Skeletal muscle tissue (tissue), 4 donors: Measurements from ENCODE around the gene FECH. TPM values are rescaled to one million over a fixed set of nuclear protein-coding genes. Genes with fewer than 3 reads are reported as not detected.

ENCODE experiments used
- H3K27ac ChIP-seq: one replicate; pipeline ENCODE4 v1.7.0; 2013; ENCODE audit warnings: mild to moderate bottlenecking, low read depth, low read length, inconsistent platforms
- H3K27me3 ChIP-seq, 3 donors: one replicate each; pipeline ENCODE4 v1.7.0; 2013; ENCODE audit warnings: low read length in 3 of 3; ENCODE audit not compliant: control insufficient read depth in 3 of 3, insufficient read depth in 3 of 3
- H3K36me3 ChIP-seq, 3 donors: one replicate each; pipeline ENCODE4 v1.7.0; 2013; ENCODE audit warnings: low read length in 3 of 3; ENCODE audit not compliant: control insufficient read depth in 3 of 3, insufficient read depth in 3 of 3
- H3K4me1 ChIP-seq, 3 donors: one replicate each; pipeline ENCODE4 v1.7.0; 2013; ENCODE audit warnings: low read length in 3 of 3, mild to moderate bottlenecking in 3 of 3; ENCODE audit not compliant: control insufficient read depth in 3 of 3, insufficient read depth in 3 of 3
- H3K4me3 ChIP-seq, 3 donors: one replicate each; pipeline ENCODE4 v1.7.0; 2013; ENCODE audit warnings: low read length in 3 of 3
- H3K9ac ChIP-seq, 3 donors: one replicate each; pipeline ENCODE4 v1.7.0; 2013; ENCODE audit warnings: low read length in 3 of 3, mild to moderate bottlenecking in 3 of 3, moderate library complexity in 2 of 3, low read depth in 1 of 3
- H3K9me3 ChIP-seq, 3 donors: one replicate each; pipeline ENCODE4 v1.7.0; 2013; ENCODE audit warnings: low read length in 3 of 3; ENCODE audit not compliant: control insufficient read depth in 3 of 3
- total RNA-seq: library from RNA; depleted of rRNA; stranded (reverse); fragments of >200 nt; gene quantifications from one replicate; pipeline ENCODE4 v1.2.3, GENCODE V29; 2014
- donor health status: Osteomylitis.

Gene FECH
- 50.6 TPM for total RNA-seq

DNA sequence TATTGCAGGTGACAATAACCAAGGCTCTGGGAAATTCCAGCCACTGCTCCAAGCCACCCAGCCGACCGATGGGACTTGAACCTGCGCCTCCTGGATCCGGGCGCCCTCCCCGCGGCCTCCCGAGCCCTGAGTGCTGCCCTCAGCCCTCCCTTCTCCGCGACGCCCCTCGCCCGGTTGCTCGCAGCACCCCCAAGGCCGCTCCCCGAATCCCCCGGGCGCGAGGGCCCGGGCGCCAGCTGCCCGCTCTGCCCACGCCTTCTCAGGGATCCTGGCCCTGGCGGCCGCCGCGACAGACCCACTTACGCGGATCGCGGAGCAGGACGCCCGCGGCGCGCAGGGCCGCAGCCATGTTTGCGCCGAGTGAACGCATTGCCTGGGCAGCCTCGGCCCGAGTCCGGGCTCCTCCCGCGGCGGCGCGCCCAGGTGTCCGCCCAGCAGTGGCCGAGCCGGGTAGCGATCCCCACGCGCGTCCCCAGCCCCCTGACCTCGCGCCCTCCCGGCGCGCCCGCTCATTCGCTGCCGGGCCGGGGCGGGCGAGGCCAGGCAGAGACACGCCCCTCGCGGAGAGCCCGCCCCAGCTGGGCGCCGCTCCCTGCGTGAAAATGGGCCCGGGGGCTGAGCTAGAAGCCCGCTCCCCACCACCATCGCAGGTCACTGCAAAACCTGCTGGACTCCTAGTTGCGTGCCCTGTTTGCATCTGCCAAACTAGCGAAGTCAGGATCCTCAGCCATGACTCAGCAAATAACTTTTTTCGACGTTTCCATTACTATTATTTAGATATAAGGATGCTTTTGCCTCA lies at the start of gene FECH:
TSS of gene FECH (minus strand) at position 452 of the 799 bp plus-strand sequence. CDS start at position 370, 82 bp downstream.
- H3K36me3 ChIP-seq: peaks cover 2 to 10% (median 8%) of the 10 kb centered on the region in 3 donors
- H3K4me3 ChIP-seq: peak within 1 kb of the TSS; percentile 77 to 95 (median 90)
- H3K9me3 ChIP-seq: no peaks in the 10 kb centered on the region
- H3K27ac ChIP-seq: peak within 1 kb of the TSS; percentile 80
- H3K27me3 ChIP-seq: no peaks in the 10 kb centered on the region
- peaks cover 9 to 14% (median 11%) of the 10 kb centered on the region in 3 donors for H3K4me1 ChIP-seq
- peak within 1 kb of the TSS; percentile 90 to 95 (median 92) for H3K9ac ChIP-seq

GRCh38 chr18:57635003-57635822 lies 48.7 kb upstream of the FECH start:
- Histone ChIP-seq H3K27me3 (no peaks in the 10 kb centered on the region), H3K4me1 (peaks cover 0 to 8% (median 7%) of the 10 kb centered on the region in 3 donors), H3K9ac (no peak overlapping the region), H3K36me3 (no peaks in the 10 kb centered on the region), H3K27ac (no peak overlapping the region), H3K4me3 (no peak overlapping the region), H3K9me3 (no peaks in the 10 kb centered on the region)

GRCh38 chr18:57631697-57632096 lies 45.2 kb upstream of the FECH start:
- H3K27me3 ChIP-seq: no peaks in the 10 kb centered on the region
- H3K9ac ChIP-seq: no peak overlapping the region
- peaks cover 3 to 8% (median 7%) of the 10 kb centered on the region in 3 donors for H3K4me1 ChIP-seq
- no peak overlapping the region for H3K4me3 ChIP-seq
- H3K9me3 ChIP-seq: no peaks in the 10 kb centered on the region
- H3K27ac ChIP-seq: no peak overlapping the region
- H3K36me3 ChIP-seq: no peaks in the 10 kb centered on the region

DNA sequence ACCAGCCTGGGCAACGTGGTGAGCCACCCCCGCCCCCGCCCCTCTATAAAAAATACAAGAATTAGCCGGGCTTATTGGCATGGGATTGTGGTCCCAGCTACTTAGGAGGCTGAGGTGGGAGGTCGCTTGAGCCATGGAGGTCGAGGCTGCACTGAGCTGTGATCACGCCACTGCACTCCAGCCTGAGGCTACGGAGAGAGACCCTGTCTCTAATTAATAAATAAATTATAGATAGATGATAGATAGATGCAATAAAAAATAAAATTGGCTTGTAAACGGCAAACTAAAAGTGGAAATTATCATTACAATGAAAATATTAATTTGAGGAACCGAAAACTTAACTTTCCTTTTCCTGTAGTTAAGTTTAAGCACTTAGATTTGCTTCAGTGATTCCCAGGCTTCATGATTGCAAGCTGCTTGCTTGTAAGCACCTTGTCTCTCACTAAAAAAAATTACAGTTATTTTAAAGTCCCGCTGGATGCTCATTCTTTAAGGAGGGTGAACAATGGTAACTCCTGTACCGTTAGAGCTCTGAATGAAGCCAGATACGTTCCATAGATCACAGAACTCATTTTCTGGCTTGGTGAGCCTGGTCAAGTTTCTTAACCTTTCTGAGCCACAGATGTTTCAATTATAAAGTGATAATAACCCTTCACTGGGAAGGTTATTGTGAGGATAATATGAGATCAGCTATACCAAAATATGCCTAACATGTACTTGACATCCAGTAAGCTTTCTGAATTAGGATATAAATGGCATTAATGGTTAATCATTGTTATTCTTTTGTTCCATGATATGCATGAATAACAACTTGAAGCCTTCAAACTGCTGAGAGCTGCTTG lies 44.5 kb upstream of the FECH start:
- Histone ChIP-seq H3K4me1 (peaks cover 3 to 8% (median 7%) of the 10 kb centered on the region in 3 donors), H3K27me3 (no peaks in the 10 kb centered on the region), H3K9ac (peak overlapping the region; percentile 79 to 93 (median 84)), H3K9me3 (no peaks in the 10 kb centered on the region), H3K27ac (peak overlapping the region; percentile 62), H3K36me3 (no peaks in the 10 kb centered on the region), H3K4me3 (peak overlapping the region; percentile 81 to 96 (median 92))

- peak overlapping the region; percentile 83 to 93 (median 84) for H3K9ac ChIP-seq
- H3K36me3 ChIP-seq: no peaks in the 10 kb centered on the region
- no peaks in the 10 kb centered on the region for H3K9me3 ChIP-seq
- H3K4me1 ChIP-seq: peaks cover 3 to 8% (median 7%) of the 10 kb centered on the region in 3 donors
- peak overlapping the region; percentile 81 to 96 (median 92) for H3K4me3 ChIP-seq
- no peaks in the 10 kb centered on the region for H3K27me3 ChIP-seq
- H3K27ac ChIP-seq: peak overlapping the region; percentile 62
Measured at GRCh38 chr18:57630002-57630753, 43.7 kb upstream of the FECH start.

GRCh38 chr18:57629422-57629821 lies 42.9 kb upstream of the FECH start:
- Histone ChIP-seq H3K9ac (peak overlapping the region in 1 of 3 donors; percentile 93), H3K9me3 (no peaks in the 10 kb centered on the region), H3K4me1 (peaks cover 3 to 8% (median 7%) of the 10 kb centered on the region in 3 donors), H3K27me3 (no peaks in the 10 kb centered on the region), H3K4me3 (peak overlapping the region; percentile 81 to 96 (median 92)), H3K27ac (no peak overlapping the region), H3K36me3 (no peaks in the 10 kb centered on the region)

GRCh38 chr18:57627488-57627887 lies 41.0 kb upstream of the FECH start:
- Histone ChIP-seq H3K27me3 (no peaks in the 10 kb centered on the region), H3K9ac (no peak overlapping the region), H3K4me1 (peaks cover 4 to 10% (median 7%) of the 10 kb centered on the region in 3 donors), H3K4me3 (no peak overlapping the region), H3K9me3 (no peaks in the 10 kb centered on the region), H3K27ac (no peak overlapping the region), H3K36me3 (no peaks in the 10 kb centered on the region)

DNA sequence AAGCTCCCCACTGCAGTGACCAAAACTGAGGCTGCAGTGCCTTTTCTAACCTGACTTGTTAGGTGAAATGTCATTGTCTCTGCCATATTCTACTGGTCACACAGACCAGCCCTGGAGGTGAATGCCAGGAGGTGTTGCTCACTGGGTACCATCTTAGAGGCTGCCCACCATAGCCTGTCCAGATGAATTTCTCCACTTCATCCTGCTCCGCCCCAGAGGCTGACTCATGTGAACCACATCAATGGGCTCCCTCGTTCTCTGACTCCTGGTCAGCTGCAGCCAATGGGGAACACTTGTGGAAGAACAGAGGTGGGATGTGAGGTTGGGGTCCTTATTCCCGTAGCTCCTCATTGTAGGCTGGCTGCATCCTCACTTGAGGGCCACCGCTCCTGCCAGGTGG lies 38.5 kb upstream of the FECH start:
- Histone ChIP-seq H3K27ac (no peak overlapping the region), H3K9ac (no peak overlapping the region), H3K4me3 (no peak overlapping the region), H3K36me3 (peaks cover 0 to 3% (median 0%) of the 10 kb centered on the region in 3 donors), H3K27me3 (no peaks in the 10 kb centered on the region), H3K9me3 (no peaks in the 10 kb centered on the region), H3K4me1 (peaks cover 12 to 13% (median 12%) of the 10 kb centered on the region in 3 donors)

DNA sequence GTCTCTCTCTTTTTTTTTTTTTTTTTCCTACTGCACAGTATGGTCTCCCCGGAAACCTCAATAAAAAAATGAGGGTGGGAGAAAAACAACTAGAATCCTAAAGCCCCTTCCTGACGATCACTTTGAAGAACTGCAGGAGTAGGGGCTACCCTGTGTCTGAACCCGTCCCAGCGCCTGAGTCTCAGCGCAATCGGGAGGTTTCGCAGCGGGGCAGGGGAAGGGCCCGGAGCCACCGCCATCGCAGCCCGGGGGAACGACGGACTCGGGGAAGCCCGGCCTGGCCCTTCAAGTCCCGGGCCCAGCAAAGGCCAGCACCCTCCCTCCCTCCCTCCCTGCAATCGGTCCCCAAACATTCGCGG lies 34.7 kb upstream of the FECH start:
- no peaks in the 10 kb centered on the region for H3K27me3 ChIP-seq
- peak overlapping the region; percentile 98 to 100 (median 98) for H3K4me3 ChIP-seq
- H3K27ac ChIP-seq: peak overlapping the region; percentile 77
- H3K4me1 ChIP-seq: peaks cover 12% of the 10 kb centered on the region in 3 donors
- peak overlapping the region; percentile 94 to 97 (median 96) for H3K9ac ChIP-seq
- H3K9me3 ChIP-seq: no peaks in the 10 kb centered on the region
- H3K36me3 ChIP-seq: peaks cover 7 to 10% (median 8%) of the 10 kb centered on the region in 3 donors
